ENCODE results near the gene NLRP5. TPM values are rescaled to one million over a fixed set of nuclear protein-coding genes. Genes with fewer than 3 reads are reported as not detected.
A peak's percentile ranks its signal among the peaks of the same experiment; 100 is the strongest.

The NLRP5 gene
- total RNA-seq, 3 donors from 2014 or later, result 0.44 to 0.98 TPM; not detected in 1

DNA sequence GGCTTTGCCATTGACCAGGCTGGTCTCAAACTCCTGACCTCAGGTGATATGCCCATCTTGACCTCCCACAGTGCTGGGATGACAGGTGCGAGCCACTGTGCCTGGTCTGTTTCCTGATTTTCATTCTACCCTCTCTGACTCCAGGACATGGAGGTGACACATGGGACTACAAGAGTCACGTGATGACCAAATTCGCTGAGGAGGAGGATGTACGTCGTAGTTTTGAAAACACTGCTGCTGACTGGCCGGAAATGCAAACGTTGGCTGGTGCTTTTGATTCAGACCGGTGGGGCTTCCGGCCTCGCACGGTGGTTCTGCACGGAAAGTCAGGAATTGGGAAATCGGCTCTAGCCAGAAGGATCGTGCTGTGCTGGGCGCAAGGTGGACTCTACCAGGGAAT, 40.2 kb downstream of the NLRP5 start:
- DNase-seq (ENCODE audit: low spot score in 2 of 2), result no peak
- Histone ChIP-seq H3K4me3 (no peak overlapping the region), H3K36me3 (no peaks in the 10 kb centered on the region), H3K4me1 (no peaks in the 10 kb centered on the region), H3K9me3 (peaks cover 3 to 27% of the 10 kb centered on the region in 2 donors), H3K27ac (no peak overlapping the region), H3K27me3 (no peaks in the 10 kb centered on the region)
- TF ChIP-seq, protein P1, sequence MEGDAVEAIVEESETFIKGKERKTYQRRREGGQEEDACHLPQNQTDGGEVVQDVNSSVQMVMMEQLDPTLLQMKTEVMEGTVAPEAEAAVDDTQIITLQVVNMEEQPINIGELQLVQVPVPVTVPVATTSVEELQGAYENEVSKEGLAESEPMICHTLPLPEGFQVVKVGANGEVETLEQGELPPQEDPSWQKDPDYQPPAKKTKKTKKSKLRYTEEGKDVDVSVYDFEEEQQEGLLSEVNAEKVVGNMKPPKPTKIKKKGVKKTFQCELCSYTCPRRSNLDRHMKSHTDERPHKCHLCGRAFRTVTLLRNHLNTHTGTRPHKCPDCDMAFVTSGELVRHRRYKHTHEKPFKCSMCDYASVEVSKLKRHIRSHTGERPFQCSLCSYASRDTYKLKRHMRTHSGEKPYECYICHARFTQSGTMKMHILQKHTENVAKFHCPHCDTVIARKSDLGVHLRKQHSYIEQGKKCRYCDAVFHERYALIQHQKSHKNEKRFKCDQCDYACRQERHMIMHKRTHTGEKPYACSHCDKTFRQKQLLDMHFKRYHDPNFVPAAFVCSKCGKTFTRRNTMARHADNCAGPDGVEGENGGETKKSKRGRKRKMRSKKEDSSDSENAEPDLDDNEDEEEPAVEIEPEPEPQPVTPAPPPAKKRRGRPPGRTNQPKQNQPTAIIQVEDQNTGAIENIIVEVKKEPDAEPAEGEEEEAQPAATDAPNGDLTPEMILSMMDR (IDR thresholded peaks at IDR 0.05), result no peak
- TF ChIP-seq POLR2A (IDR thresholded peaks at IDR 0.05) (no peak), POLR2AphosphoS5 (IDR thresholded peaks at IDR 0.05) (no peak)
- intact Hi-C loops (cut with DNase I; ENCODE audit: low total_unique reads), result no loop called here

DNA sequence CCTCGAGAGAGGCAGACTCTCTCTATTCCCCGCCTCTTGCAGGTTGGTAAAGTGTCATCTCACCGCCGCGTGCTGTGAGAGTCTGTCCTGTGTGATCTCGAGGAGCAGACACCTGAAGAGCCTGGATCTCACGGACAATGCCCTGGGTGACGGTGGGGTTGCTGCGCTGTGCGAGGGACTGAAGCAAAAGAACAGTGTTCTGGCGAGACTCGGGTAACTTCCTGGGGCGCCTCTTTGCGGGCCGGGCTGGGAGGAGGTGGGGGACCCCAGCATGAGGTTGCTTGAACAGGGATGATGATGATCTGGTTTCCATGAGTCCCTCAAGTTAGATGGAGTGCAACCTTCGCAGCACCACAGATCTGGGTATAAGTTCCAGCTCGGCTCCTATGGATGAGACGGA, 67.0 kb downstream of the NLRP5 start:
- no peaks in the 10 kb centered on the region for H3K27me3 ChIP-seq
- H3K36me3 ChIP-seq, result no peaks in the 10 kb centered on the region
- DNase-seq (ENCODE audit: low spot score in 2 of 2), result no peak
- no peak overlapping the region for H3K27ac ChIP-seq
- peaks cover 0 to 2% of the 10 kb centered on the region in 2 donors for H3K9me3 ChIP-seq
- H3K4me1 ChIP-seq, result no peaks in the 10 kb centered on the region
- H3K4me3 ChIP-seq, result no peak overlapping the region
- TF ChIP-seq POLR2A (IDR thresholded peaks at IDR 0.05), result no peak
- no peak for TF ChIP-seq POLR2AphosphoS5 (IDR thresholded peaks at IDR 0.05)
- TF ChIP-seq, protein P1 (IDR thresholded peaks at IDR 0.05), result no peak
- intact Hi-C loops (cut with DNase I; ENCODE audit: low total_unique reads), result no loop called here

DNA sequence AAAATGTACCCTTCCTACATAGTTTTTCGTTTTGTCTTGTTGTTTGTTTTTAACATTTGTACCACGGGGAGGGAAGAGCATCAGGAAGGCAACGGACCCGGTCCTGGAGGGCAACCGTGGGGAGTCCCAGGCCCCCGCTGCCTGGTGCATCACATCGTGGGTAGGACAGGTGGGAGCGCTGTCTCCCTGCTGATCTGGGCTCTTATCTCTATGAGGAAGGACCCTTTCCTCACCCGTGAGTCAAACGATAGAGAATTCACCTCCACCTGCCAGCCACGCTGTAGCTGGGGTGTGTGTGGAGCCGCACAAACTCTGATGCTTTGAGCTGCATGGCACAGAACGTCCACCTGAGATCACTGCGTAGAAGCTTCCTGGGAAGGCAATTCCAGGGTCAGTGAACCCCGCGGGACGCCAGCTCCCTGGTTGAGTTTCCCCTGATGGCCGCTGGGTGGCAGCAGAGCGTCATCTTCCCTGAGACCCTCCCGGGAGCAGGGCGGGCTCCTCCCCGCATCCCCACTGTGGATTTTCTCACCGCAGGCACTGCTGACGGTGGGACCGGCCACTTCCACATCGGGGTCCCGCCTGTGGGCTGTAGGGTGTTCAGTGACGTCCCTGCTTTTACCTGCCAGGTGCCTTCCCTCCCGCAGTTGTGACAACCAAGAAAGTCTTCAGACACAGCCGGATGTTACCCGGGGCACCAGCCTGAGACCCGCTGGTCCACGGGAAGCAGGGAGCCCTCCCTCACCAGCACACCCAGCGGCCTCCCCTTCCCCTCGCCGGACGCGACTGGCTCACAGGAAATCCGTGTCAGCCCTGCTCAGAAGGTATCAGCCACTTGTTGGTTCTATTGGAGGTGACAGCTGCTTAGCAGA, 79.8 kb downstream of the NLRP5 start:
- Histone ChIP-seq H3K4me1 (peaks cover 0 to 5% of the 10 kb centered on the region in 2 donors), H3K27me3 (peaks cover 0 to 27% of the 10 kb centered on the region in 2 donors), H3K9me3 (no peaks in the 10 kb centered on the region), H3K36me3 (no peaks in the 10 kb centered on the region), H3K4me3 (peak overlapping the region in 2 of 3 donors; percentile 26 to 54), H3K27ac (no peak overlapping the region)
- intact Hi-C loops (cut with DNase I; ENCODE audit: low total_unique reads), result no loop called here
- peak; percentile 33 to 74 for DNase-seq (ENCODE audit: low spot score in 2 of 2)
- TF ChIP-seq, protein P1 (IDR thresholded peaks at IDR 0.05), result peak; percentile 31 to 83 (median 75)
- TF ChIP-seq POLR2A (IDR thresholded peaks at IDR 0.05), result no peak

DNA sequence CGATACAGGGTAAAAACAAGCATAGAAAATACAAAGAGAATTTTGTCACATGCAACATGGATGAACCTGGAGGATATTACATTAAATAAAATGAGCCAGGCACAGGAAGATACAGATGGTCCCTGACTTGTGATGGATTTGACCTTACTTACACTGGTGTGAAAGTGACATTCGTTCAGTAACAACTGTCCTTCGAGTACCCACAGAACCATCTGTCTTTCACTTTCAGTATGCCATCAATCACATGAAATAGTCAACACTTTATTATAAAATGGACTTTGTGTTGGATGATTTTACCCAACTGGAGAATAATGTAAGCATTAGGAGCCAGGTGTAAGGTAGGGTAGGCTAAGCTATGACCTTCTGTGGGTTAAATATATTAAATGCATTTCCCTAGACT, 83.1 kb downstream of the NLRP5 start:
- Histone ChIP-seq H3K27me3 (peaks cover 0 to 18% of the 10 kb centered on the region in 2 donors), H3K4me3 (no peak overlapping the region), H3K9me3 (no peaks in the 10 kb centered on the region), H3K4me1 (peaks cover 0 to 5% of the 10 kb centered on the region in 2 donors), H3K27ac (no peak overlapping the region), H3K36me3 (no peaks in the 10 kb centered on the region)
- intact Hi-C loops (cut with DNase I; ENCODE audit: low total_unique reads), result no loop called here
- no peak for DNase-seq (ENCODE audit: low spot score in 2 of 2)
- TF ChIP-seq POLR2AphosphoS5 (IDR thresholded peaks at IDR 0.05), result no peak

DNA sequence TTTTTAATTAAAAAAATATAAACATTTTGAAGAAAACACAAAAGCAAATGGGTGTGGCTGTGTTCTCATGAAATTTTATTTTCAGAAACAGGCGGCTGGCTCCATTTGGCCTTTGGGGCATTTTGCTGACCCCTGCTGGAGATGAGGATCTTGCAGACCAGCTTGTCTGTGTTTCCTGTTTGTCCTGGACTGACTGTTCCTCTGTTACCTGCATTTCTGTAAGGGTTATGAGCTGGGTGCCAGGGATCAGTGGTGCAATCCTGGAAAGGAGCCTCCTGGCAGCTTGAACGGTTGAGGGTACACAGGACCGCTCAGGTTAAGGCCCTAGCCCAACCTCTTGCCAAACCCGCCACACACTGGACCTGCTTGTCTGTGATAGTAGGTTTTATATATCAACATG, 84.6 kb downstream of the NLRP5 start:
- no peaks in the 10 kb centered on the region for H3K36me3 ChIP-seq
- intact Hi-C loops (cut with DNase I; ENCODE audit: low total_unique reads), result no loop called here

More for the DNA sequence above, 84.6 kb downstream of the NLRP5 start:
- Histone ChIP-seq H3K27me3 (peaks cover 0 to 7% of the 10 kb centered on the region in 2 donors), H3K4me3 (no peak overlapping the region), H3K27ac (no peak overlapping the region), H3K9me3 (no peaks in the 10 kb centered on the region), H3K4me1 (peaks cover 0 to 5% of the 10 kb centered on the region in 2 donors)
- TF ChIP-seq POLR2A (IDR thresholded peaks at IDR 0.05) (no peak), POLR2AphosphoS5 (IDR thresholded peaks at IDR 0.05) (no peak)
- TF ChIP-seq, protein P1 (IDR thresholded peaks at IDR 0.05), result no peak
- DNase-seq (ENCODE audit: low spot score in 2 of 2), result no peak
